ENCODE results near the gene PAK6. TPM values are rescaled to one million over a fixed set of nuclear protein-coding genes. Genes with fewer than 3 reads are reported as not detected.

Gene PAK6
- total RNA-seq, 1 donor from 2014 or later: 19.9 TPM

- Histone ChIP-seq H3K9me3 (no peaks in the 10 kb centered on the region), H3K4me1 (no peaks in the 10 kb centered on the region), H3K27me3 (no peaks in the 10 kb centered on the region), H3K36me3 (no peaks in the 10 kb centered on the region), H3K27ac (no peak overlapping the region), H3K4me3 (no peak overlapping the region)
- no peak for DNase-seq (ENCODE audit: extremely low spot score in 2 of 2)
- intact Hi-C loops (cut with DNase I): no loop called here
- TF ChIP-seq POLR2A (IDR thresholded peaks at IDR 0.05): no peak
- no peak for TF ChIP-seq POLR2AphosphoS5 (IDR thresholded peaks at IDR 0.05; ENCODE audit: insufficient read depth in 1 of 2, low read depth in 1 of 2)
- TF ChIP-seq, protein P1, sequence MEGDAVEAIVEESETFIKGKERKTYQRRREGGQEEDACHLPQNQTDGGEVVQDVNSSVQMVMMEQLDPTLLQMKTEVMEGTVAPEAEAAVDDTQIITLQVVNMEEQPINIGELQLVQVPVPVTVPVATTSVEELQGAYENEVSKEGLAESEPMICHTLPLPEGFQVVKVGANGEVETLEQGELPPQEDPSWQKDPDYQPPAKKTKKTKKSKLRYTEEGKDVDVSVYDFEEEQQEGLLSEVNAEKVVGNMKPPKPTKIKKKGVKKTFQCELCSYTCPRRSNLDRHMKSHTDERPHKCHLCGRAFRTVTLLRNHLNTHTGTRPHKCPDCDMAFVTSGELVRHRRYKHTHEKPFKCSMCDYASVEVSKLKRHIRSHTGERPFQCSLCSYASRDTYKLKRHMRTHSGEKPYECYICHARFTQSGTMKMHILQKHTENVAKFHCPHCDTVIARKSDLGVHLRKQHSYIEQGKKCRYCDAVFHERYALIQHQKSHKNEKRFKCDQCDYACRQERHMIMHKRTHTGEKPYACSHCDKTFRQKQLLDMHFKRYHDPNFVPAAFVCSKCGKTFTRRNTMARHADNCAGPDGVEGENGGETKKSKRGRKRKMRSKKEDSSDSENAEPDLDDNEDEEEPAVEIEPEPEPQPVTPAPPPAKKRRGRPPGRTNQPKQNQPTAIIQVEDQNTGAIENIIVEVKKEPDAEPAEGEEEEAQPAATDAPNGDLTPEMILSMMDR (IDR thresholded peaks at IDR 0.05): no peak
Measured at GRCh38 chr15:40226736-40227135, 12.1 kb upstream of the PAK6 start.

- H3K9me3 ChIP-seq: no peaks in the 10 kb centered on the region
- DNase-seq (ENCODE audit: extremely low spot score in 2 of 2): no peak
- H3K27ac ChIP-seq: no peak overlapping the region
- intact Hi-C loops (cut with DNase I): no loop called here
- no peak overlapping the region for H3K4me3 ChIP-seq
- H3K4me1 ChIP-seq: peaks cover 20% of the 10 kb centered on the region
- TF ChIP-seq POLR2A (IDR thresholded peaks at IDR 0.05) (no peak), POLR2AphosphoS5 (IDR thresholded peaks at IDR 0.05; ENCODE audit: insufficient read depth in 1 of 2, low read depth in 1 of 2) (no peak)
- TF ChIP-seq, protein P1 (IDR thresholded peaks at IDR 0.05): no peak
- H3K27me3 ChIP-seq: no peaks in the 10 kb centered on the region
- H3K36me3 ChIP-seq: no peaks in the 10 kb centered on the region
Measured at GRCh38 chr15:40229316-40229715, 9.5 kb upstream of the PAK6 start.

- peaks cover 21% of the 10 kb centered on the region for H3K4me1 ChIP-seq
- no peak overlapping the region for H3K27ac ChIP-seq
- TF ChIP-seq POLR2AphosphoS5 (IDR thresholded peaks at IDR 0.05; ENCODE audit: insufficient read depth in 1 of 2, low read depth in 1 of 2) (no peak), POLR2A (IDR thresholded peaks at IDR 0.05) (no peak)
- TF ChIP-seq, protein P1 (IDR thresholded peaks at IDR 0.05): no peak
- no peaks in the 10 kb centered on the region for H3K27me3 ChIP-seq
- DNase-seq (ENCODE audit: extremely low spot score in 2 of 2): no peak
- H3K9me3 ChIP-seq: no peaks in the 10 kb centered on the region
- intact Hi-C loops (cut with DNase I): no loop called here
- H3K4me3 ChIP-seq: no peak overlapping the region
- H3K36me3 ChIP-seq: no peaks in the 10 kb centered on the region
Measured at GRCh38 chr15:40229956-40230355, 8.9 kb upstream of the PAK6 start.

DNA sequence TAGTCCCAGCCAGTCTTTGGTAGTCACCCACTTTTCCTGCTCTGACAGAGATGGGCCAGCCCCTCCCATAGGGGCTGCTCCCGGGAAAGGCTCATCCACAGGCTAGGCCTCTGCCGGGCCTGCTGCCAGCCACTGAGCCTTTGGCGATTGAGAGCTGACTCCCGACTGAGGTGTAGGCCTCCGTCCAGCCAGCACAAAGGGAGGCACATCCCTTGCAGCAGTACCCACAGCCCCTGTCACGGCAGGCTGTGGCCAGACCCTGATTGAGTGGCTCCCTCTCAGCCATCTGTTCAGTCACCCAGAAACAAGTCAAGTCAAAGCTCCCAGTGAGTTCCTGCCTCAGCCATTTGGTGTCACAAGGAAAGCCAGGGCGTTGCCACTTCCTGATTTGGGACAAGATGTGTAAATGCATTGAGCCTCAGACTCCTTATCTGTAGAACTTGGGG, 6.2 kb upstream of the PAK6 start:
- no peak overlapping the region for H3K27ac ChIP-seq

DNA sequence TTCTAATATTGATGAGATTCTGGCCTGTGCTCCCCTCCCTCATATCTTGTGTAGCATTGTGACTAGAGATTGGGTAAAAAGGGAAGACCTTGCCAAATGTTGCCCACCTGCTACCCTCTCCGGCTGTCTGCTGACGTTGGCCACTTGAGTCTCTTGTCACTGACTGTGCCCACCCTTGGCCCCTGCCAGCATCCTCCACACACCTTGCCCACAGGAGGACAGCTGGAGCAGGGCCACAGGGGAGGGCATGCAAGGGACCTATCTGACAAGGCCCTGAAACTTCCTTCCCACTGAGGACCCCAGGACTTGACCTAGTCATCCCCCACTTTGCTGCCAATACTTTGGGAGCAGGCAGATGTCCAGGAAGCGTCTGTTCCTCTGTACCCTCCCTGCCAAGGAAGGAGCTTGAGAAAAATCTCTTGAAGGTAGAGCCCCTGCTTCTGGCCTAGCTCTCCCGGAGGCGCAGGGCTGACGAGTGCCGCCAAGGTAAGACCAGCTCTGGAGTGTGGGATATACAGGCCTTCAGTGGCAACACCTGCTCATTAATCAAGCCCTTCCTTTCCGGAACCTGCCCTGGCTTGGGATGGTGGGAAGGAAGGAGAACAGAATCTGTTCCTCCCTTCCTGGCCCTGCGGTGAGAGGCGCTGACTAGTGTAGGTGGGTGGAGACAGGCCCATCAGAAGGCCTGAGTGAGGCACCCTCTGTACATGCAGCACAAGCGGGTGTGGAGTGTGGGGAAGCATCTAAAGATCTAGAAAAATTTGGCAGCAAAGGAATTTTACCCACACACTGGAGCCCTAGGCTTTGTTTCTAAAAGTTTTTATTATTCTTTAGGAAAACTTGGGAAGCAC, 4.9 kb upstream of the PAK6 start:
- Histone ChIP-seq H3K4me1 (peaks cover 29% of the 10 kb centered on the region), H3K9me3 (no peaks in the 10 kb centered on the region), H3K27me3 (no peaks in the 10 kb centered on the region), H3K4me3 (no peak overlapping the region), H3K27ac (no peak overlapping the region), H3K36me3 (no peaks in the 10 kb centered on the region)
- no peak for DNase-seq (ENCODE audit: extremely low spot score in 2 of 2)
- TF ChIP-seq POLR2AphosphoS5 (IDR thresholded peaks at IDR 0.05; ENCODE audit: insufficient read depth in 1 of 2, low read depth in 1 of 2) (no peak), POLR2A (IDR thresholded peaks at IDR 0.05) (no peak)
- TF ChIP-seq, protein P1 (IDR thresholded peaks at IDR 0.05): no peak
- intact Hi-C loops (cut with DNase I): no loop called here

More for the DNA sequence above, 6.2 kb upstream of the PAK6 start:
- no peaks in the 10 kb centered on the region for H3K27me3 ChIP-seq
- H3K36me3 ChIP-seq: no peaks in the 10 kb centered on the region
- H3K9me3 ChIP-seq: no peaks in the 10 kb centered on the region
- DNase-seq (ENCODE audit: extremely low spot score in 2 of 2): no peak
- peaks cover 21% of the 10 kb centered on the region for H3K4me1 ChIP-seq
- no peak overlapping the region for H3K4me3 ChIP-seq
- TF ChIP-seq POLR2AphosphoS5 (IDR thresholded peaks at IDR 0.05; ENCODE audit: insufficient read depth in 1 of 2, low read depth in 1 of 2): peak in 1 of 2 donors; percentile 55
- no peak for TF ChIP-seq POLR2A (IDR thresholded peaks at IDR 0.05)
- intact Hi-C loops (cut with DNase I): no loop called here

Measured in vagina (tissue), 2 donors.